ENCODE data around the gene ATAD3A. TPM values are rescaled to one million over a fixed set of nuclear protein-coding genes. Genes with fewer than 3 reads are reported as not detected.
"Not testable (repeated sequence)": the region's sequence is repeated elsewhere in the genome, so short reads cannot be mapped to it uniquely, and the experiment has no call there.

The ATAD3A gene
- total and polyA plus RNA-seq, 2 experiments from 2014 or later = 16.7 to 46.7 TPM

- not testable (repeated sequence) for H3K9me3 ChIP-seq (ENCODE audit: low read depth); H3K27me3 ChIP-seq; H4K20me1 ChIP-seq (ENCODE audit: insufficient read depth, poor library complexity, severe bottlenecking); H3K4me3 ChIP-seq; H3K9me2 ChIP-seq (replicated peaks; ENCODE audit: insufficient read depth); DNase-seq (ENCODE audit: low spot score); H3K4me2 ChIP-seq; H3K4me1 ChIP-seq (ENCODE audit: insufficient read depth); H3K27ac ChIP-seq; H3K36me3 ChIP-seq (replicated peaks; ENCODE audit: insufficient read depth, low read depth); H2AFZ ChIP-seq; H3K79me2 ChIP-seq
- WGBS (ENCODE audit: low lambda C conversion rate, missing lambda C conversion rate) = over 99% methylated on average over 48 of the region's 51 CpGs
Measured at GRCh38 chr1:1519805-1520505, 8.0 kb downstream of the ATAD3A start.

GRCh38 chr1:1521331-1521730 lies 9.4 kb downstream of the ATAD3A start:
- Histone ChIP-seq H3K27me3 (no peaks in the 10 kb centered on the region), H3K36me3 (replicated peaks; ENCODE audit: insufficient read depth, low read depth) (no peaks in the 10 kb centered on the region), H3K27ac (no peak overlapping the region), H3K4me1 (ENCODE audit: insufficient read depth) (no peaks in the 10 kb centered on the region), H3K79me2 (peaks cover 2% of the 10 kb centered on the region), H3K9me3 (ENCODE audit: low read depth) (no peaks in the 10 kb centered on the region), H3K4me3 (no peak overlapping the region), H2AFZ (no peak overlapping the region), H3K4me2 (no peak overlapping the region), H4K20me1 (ENCODE audit: insufficient read depth, poor library complexity, severe bottlenecking) (no peaks in the 10 kb centered on the region), H3K9me2 (replicated peaks; ENCODE audit: insufficient read depth) (no peaks in the 10 kb centered on the region)
- TF ChIP-seq, protein P1, sequence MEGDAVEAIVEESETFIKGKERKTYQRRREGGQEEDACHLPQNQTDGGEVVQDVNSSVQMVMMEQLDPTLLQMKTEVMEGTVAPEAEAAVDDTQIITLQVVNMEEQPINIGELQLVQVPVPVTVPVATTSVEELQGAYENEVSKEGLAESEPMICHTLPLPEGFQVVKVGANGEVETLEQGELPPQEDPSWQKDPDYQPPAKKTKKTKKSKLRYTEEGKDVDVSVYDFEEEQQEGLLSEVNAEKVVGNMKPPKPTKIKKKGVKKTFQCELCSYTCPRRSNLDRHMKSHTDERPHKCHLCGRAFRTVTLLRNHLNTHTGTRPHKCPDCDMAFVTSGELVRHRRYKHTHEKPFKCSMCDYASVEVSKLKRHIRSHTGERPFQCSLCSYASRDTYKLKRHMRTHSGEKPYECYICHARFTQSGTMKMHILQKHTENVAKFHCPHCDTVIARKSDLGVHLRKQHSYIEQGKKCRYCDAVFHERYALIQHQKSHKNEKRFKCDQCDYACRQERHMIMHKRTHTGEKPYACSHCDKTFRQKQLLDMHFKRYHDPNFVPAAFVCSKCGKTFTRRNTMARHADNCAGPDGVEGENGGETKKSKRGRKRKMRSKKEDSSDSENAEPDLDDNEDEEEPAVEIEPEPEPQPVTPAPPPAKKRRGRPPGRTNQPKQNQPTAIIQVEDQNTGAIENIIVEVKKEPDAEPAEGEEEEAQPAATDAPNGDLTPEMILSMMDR (IDR thresholded peaks at IDR 0.05; ENCODE audit: poor library complexity) = no peak
- TF ChIP-seq EZH2phosphoT487 (IDR thresholded peaks at IDR 0.05; ENCODE audit: low read depth, severe bottlenecking, unreplicated experiment) = no peak
- no peak for TF ChIP-seq EZH2 (IDR thresholded peaks at IDR 0.05; ENCODE audit: borderline replicate concordance)
- no peak for DNase-seq (ENCODE audit: low spot score)
- WGBS (ENCODE audit: low lambda C conversion rate, missing lambda C conversion rate) = 97% methylated on average over 19 of the region's 19 CpGs

- H3K4me3 ChIP-seq; H3K4me2 ChIP-seq; DNase-seq (ENCODE audit: low spot score); H3K9me3 ChIP-seq (ENCODE audit: low read depth); H2AFZ ChIP-seq; H3K36me3 ChIP-seq (replicated peaks; ENCODE audit: insufficient read depth, low read depth); H3K27me3 ChIP-seq; H4K20me1 ChIP-seq (ENCODE audit: insufficient read depth, poor library complexity, severe bottlenecking); H3K4me1 ChIP-seq (ENCODE audit: insufficient read depth); H3K79me2 ChIP-seq; H3K9me2 ChIP-seq (replicated peaks; ENCODE audit: insufficient read depth); H3K27ac ChIP-seq: not testable (repeated sequence)
- WGBS (ENCODE audit: low lambda C conversion rate, missing lambda C conversion rate) = 98% methylated on average over 27 of the region's 30 CpGs
Measured at GRCh38 chr1:1522536-1522935, 10.6 kb downstream of the ATAD3A start.

DNA sequence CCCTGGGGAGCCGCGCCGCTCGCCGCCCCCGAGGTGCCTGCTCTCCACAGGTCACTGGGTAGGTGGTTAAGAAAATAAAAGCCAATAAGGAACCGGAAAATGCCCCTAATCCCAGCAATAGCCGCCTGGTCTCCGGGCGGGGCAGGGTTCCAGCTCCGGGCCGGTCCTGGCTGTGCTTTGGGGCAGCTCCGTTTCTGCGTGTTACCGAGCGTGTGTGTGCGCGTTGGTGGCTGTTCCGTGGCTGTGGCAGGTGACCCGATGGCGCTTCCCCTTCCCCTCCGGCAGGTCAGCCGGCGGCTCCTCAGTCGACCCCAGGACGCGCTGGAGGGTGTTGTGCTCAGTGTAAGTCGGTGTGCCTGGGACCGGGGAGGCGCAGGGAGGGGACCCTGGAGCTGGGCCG lies 11.3 kb downstream of the ATAD3A start:
- H3K9me2 ChIP-seq (replicated peaks; ENCODE audit: insufficient read depth); H4K20me1 ChIP-seq (ENCODE audit: insufficient read depth, poor library complexity, severe bottlenecking); H3K27ac ChIP-seq; H3K4me3 ChIP-seq; H3K79me2 ChIP-seq; H3K4me1 ChIP-seq (ENCODE audit: insufficient read depth); H3K27me3 ChIP-seq; H3K9me3 ChIP-seq (ENCODE audit: low read depth); DNase-seq (ENCODE audit: low spot score); H2AFZ ChIP-seq; H3K36me3 ChIP-seq (replicated peaks; ENCODE audit: insufficient read depth, low read depth); H3K4me2 ChIP-seq: not testable (repeated sequence)
- WGBS (ENCODE audit: low lambda C conversion rate, missing lambda C conversion rate) = 96% methylated on average over 13 of the region's 31 CpGs

GRCh38 chr1:1523651-1524050 lies 11.7 kb downstream of the ATAD3A start:
- not testable (repeated sequence) for H3K9me2 ChIP-seq (replicated peaks; ENCODE audit: insufficient read depth); DNase-seq (ENCODE audit: low spot score); H3K27ac ChIP-seq; H4K20me1 ChIP-seq (ENCODE audit: insufficient read depth, poor library complexity, severe bottlenecking); H3K9me3 ChIP-seq (ENCODE audit: low read depth); H3K4me1 ChIP-seq (ENCODE audit: insufficient read depth); H3K4me2 ChIP-seq; H2AFZ ChIP-seq; H3K27me3 ChIP-seq; H3K4me3 ChIP-seq; H3K36me3 ChIP-seq (replicated peaks; ENCODE audit: insufficient read depth, low read depth); H3K79me2 ChIP-seq
- 98% methylated on average over 17 of the region's 17 CpGs for WGBS (ENCODE audit: low lambda C conversion rate, missing lambda C conversion rate)

GRCh38 chr1:1524750-1525383 lies 12.9 kb downstream of the ATAD3A start:
- not testable (repeated sequence) for H3K4me3 ChIP-seq; H3K27me3 ChIP-seq; H4K20me1 ChIP-seq (ENCODE audit: insufficient read depth, poor library complexity, severe bottlenecking); H3K36me3 ChIP-seq (replicated peaks; ENCODE audit: insufficient read depth, low read depth); H2AFZ ChIP-seq; H3K4me1 ChIP-seq (ENCODE audit: insufficient read depth); DNase-seq (ENCODE audit: low spot score); H3K9me3 ChIP-seq (ENCODE audit: low read depth); H3K27ac ChIP-seq; H3K9me2 ChIP-seq (replicated peaks; ENCODE audit: insufficient read depth); H3K79me2 ChIP-seq; H3K4me2 ChIP-seq
- 94% methylated on average over 26 of the region's 30 CpGs for WGBS (ENCODE audit: low lambda C conversion rate, missing lambda C conversion rate)

GRCh38 chr1:1526476-1526875 lies 14.5 kb downstream of the ATAD3A start:
- H3K4me3 ChIP-seq; H3K36me3 ChIP-seq (replicated peaks; ENCODE audit: insufficient read depth, low read depth); H3K27ac ChIP-seq; H2AFZ ChIP-seq; H3K9me3 ChIP-seq (ENCODE audit: low read depth); H3K27me3 ChIP-seq; H3K9me2 ChIP-seq (replicated peaks; ENCODE audit: insufficient read depth); H3K4me1 ChIP-seq (ENCODE audit: insufficient read depth); H3K79me2 ChIP-seq; DNase-seq (ENCODE audit: low spot score); H3K4me2 ChIP-seq; H4K20me1 ChIP-seq (ENCODE audit: insufficient read depth, poor library complexity, severe bottlenecking): not testable (repeated sequence)
- 95% methylated on average over 13 of the region's 21 CpGs for WGBS (ENCODE audit: low lambda C conversion rate, missing lambda C conversion rate)

All from hepatocyte (in vitro differentiated cells).